Measurements from ENCODE around the gene NTSR2. TPM values are rescaled to one million over a fixed set of nuclear protein-coding genes. Genes with fewer than 3 reads are reported as not detected.

NTSR2 gene
- total and polyA plus RNA-seq, 10 of the 15 experiments (the other 5 are each of a cell fraction or from before 2014, with no cell fraction given): not detected

- H4K20me1 ChIP-seq (ENCODE audit: control insufficient read depth, insufficient read depth): no peaks in the 10 kb centered on the region
- ChIA-PET POLR2A (no interaction called here), RAD21 (ENCODE audit: unreplicated experiment) (no interaction called here), CTCF (interaction anchor here (1.4 kb wide), 1 partner anchor 145 kb away, joined by 3 read pairs; no protein-coding TSS in a partner anchor), SMC1A (ENCODE audit: uncharacterized antibody, unreplicated experiment) (no interaction called here)
- H3K36me3 ChIP-seq (ENCODE audit: control insufficient read depth in 2 of 2, insufficient read depth in 2 of 2, low read length in 1 of 2): no peaks in the 10 kb centered on the region
- 0% methylated on average over 1 of the region's 1 CpG for WGBS (ENCODE audit: insufficient coverage, insufficient replicate concordance, low lambda C conversion rate, missing lambda C conversion rate)
- no peak for DNase-seq (ENCODE audit: low read depth, low spot score)
- no peak overlapping the region for H2AFZ ChIP-seq (ENCODE audit: control insufficient read depth, low read depth, low read length)
- H3K27me3 ChIP-seq (replicated peaks in 1 of 2; ENCODE audit: control insufficient read depth in 2 of 2, insufficient read depth in 2 of 2, low read length in 1 of 2): no peaks in the 10 kb centered on the region; a peak in 1 of 4 replicates
- H3K4me2 ChIP-seq (ENCODE audit: control insufficient read depth, insufficient read depth): no peak overlapping the region
- H3K9ac ChIP-seq (ENCODE audit: control insufficient read depth, insufficient read depth, low read length): no peak overlapping the region
- intact Hi-C loops (cut with micrococcal nuclease; ENCODE audit: unreplicated experiment) (no loop called here), in situ Hi-C loops (cut with MboI) (no loop called here)
- no peak for ATAC-seq
- no peaks in the 10 kb centered on the region for H3K4me1 ChIP-seq (ENCODE audit: control insufficient read depth, insufficient read depth, low read length)
- no peaks in the 10 kb centered on the region; the same call in 2 of the 3 replicates for H3K9me3 ChIP-seq (replicated peaks; ENCODE audit: control insufficient read depth, insufficient read depth, low read length)
- no peaks in the 10 kb centered on the region for H3K79me2 ChIP-seq (ENCODE audit: control insufficient read depth, insufficient read depth, low read length)
- BruUV-seq (replicated peaks): no TSS peak
- no peak for FAIRE-seq
- no peak for TF ChIP-seq MXI1 (IDR thresholded peaks at IDR 0.05; ENCODE audit: low read depth, low read length)
- no peak for TF ChIP-seq CHD4 (IDR thresholded peaks at IDR 0.05)
- TF ChIP-seq ZNF274 (IDR thresholded peaks at IDR 0.05; ENCODE audit: insufficient read depth, insufficient read length): no peak
- no peak for TF ChIP-seq DPF2 (IDR thresholded peaks at IDR 0.05)
- no peak for TF ChIP-seq CREB1 (IDR thresholded peaks at IDR 0.05; ENCODE audit: low read depth)
- TF ChIP-seq SMARCA5 (IDR thresholded peaks at IDR 0.05): no peak
- H3K27ac ChIP-seq (ENCODE audit: control insufficient read depth, insufficient read depth): no peak overlapping the region
- no peak overlapping the region for H3K4me3 ChIP-seq
Observed at GRCh38 chr2:11622611-11623010, 47.4 kb downstream of the NTSR2 start.

- SMC1A ChIA-PET (ENCODE audit: uncharacterized antibody, unreplicated experiment): no interaction called here
- intact Hi-C loops (cut with micrococcal nuclease; ENCODE audit: unreplicated experiment) (no loop called here), in situ Hi-C loops (cut with MboI) (no loop called here)
- Histone ChIP-seq H3K4me1 (ENCODE audit: control insufficient read depth, insufficient read depth, low read length) (no peaks in the 10 kb centered on the region), H2AFZ (ENCODE audit: control insufficient read depth, low read depth, low read length) (no peak overlapping the region), H3K27me3 (replicated peaks in 1 of 2; ENCODE audit: control insufficient read depth in 2 of 2, insufficient read depth in 2 of 2, low read length in 1 of 2) (no peaks in the 10 kb centered on the region; a peak in 1 of 4 replicates), H3K79me2 (ENCODE audit: control insufficient read depth, insufficient read depth, low read length) (no peaks in the 10 kb centered on the region), H3K36me3 (ENCODE audit: control insufficient read depth in 2 of 2, insufficient read depth in 2 of 2, low read length in 1 of 2) (no peaks in the 10 kb centered on the region), H3K27ac (ENCODE audit: control insufficient read depth, insufficient read depth) (no peak overlapping the region), H3K9ac (ENCODE audit: control insufficient read depth, insufficient read depth, low read length) (no peak overlapping the region), H3K4me3 (no peak overlapping the region), H3K4me2 (ENCODE audit: control insufficient read depth, insufficient read depth) (no peak overlapping the region), H4K20me1 (ENCODE audit: control insufficient read depth, insufficient read depth) (no peaks in the 10 kb centered on the region), H3K9me3 (replicated peaks; ENCODE audit: control insufficient read depth, insufficient read depth, low read length) (no peaks in the 10 kb centered on the region; the same call in 2 of the 3 replicates)
- no peak for TF ChIP-seq ZNF687 (IDR thresholded peaks at IDR 0.05)
- CTCF ChIA-PET: interaction anchor here (0.6 kb wide), 1 partner anchor 382 kb away, joined by 4 read pairs; no protein-coding TSS in a partner anchor
- RAD21 ChIA-PET (ENCODE audit: unreplicated experiment): no interaction called here
- DNase-seq (ENCODE audit: low read depth, low spot score) (no peak), ATAC-seq (no peak), FAIRE-seq (no peak)
- no TSS peak for BruUV-seq (replicated peaks)
- WGBS (ENCODE audit: insufficient coverage, insufficient replicate concordance, low lambda C conversion rate, missing lambda C conversion rate): 0% methylated on average over 2 of the region's 2 CpGs
- POLR2A ChIA-PET: no interaction called here
Observed at GRCh38 chr2:11621410-11621809, 48.6 kb downstream of the NTSR2 start.
